ENCODE data around the gene VWA1. TPM values are rescaled to one million over a fixed set of nuclear protein-coding genes. Genes with fewer than 3 reads are reported as not detected.

Gene VWA1
- total and polyA plus RNA-seq, 10 of the 15 experiments (the other 5 are each of a cell fraction or from before 2014, with no cell fraction given) = 0.02 to 1.7 (median 0.32) TPM; not detected in 2

GRCh38 chr1:1429671-1430073, 5.8 kb upstream of the VWA1 start (continued):
- TF ChIP-seq, protein P1, sequence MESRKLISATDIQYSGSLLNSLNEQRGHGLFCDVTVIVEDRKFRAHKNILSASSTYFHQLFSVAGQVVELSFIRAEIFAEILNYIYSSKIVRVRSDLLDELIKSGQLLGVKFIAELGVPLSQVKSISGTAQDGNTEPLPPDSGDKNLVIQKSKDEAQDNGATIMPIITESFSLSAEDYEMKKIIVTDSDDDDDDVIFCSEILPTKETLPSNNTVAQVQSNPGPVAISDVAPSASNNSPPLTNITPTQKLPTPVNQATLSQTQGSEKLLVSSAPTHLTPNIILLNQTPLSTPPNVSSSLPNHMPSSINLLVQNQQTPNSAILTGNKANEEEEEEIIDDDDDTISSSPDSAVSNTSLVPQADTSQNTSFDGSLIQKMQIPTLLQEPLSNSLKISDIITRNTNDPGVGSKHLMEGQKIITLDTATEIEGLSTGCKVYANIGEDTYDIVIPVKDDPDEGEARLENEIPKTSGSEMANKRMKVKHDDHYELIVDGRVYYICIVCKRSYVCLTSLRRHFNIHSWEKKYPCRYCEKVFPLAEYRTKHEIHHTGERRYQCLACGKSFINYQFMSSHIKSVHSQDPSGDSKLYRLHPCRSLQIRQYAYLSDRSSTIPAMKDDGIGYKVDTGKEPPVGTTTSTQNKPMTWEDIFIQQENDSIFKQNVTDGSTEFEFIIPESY (IDR thresholded peaks at IDR 0.05) = no peak
- TF ChIP-seq, protein P2, sequence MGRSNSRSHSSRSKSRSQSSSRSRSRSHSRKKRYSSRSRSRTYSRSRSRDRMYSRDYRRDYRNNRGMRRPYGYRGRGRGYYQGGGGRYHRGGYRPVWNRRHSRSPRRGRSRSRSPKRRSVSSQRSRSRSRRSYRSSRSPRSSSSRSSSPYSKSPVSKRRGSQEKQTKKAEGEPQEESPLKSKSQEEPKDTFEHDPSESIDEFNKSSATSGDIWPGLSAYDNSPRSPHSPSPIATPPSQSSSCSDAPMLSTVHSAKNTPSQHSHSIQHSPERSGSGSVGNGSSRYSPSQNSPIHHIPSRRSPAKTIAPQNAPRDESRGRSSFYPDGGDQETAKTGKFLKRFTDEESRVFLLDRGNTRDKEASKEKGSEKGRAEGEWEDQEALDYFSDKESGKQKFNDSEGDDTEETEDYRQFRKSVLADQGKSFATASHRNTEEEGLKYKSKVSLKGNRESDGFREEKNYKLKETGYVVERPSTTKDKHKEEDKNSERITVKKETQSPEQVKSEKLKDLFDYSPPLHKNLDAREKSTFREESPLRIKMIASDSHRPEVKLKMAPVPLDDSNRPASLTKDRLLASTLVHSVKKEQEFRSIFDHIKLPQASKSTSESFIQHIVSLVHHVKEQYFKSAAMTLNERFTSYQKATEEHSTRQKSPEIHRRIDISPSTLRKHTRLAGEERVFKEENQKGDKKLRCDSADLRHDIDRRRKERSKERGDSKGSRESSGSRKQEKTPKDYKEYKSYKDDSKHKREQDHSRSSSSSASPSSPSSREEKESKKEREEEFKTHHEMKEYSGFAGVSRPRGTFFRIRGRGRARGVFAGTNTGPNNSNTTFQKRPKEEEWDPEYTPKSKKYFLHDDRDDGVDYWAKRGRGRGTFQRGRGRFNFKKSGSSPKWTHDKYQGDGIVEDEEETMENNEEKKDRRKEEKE (IDR thresholded peaks at IDR 0.05) = no peak
- TF ChIP-seq HDAC6 (IDR thresholded peaks at IDR 0.05; ENCODE audit: unreplicated experiment) (no peak), USF2 (IDR thresholded peaks at IDR 0.05; ENCODE audit: borderline replicate concordance, low read depth, low read length) (no peak), RUNX3 (IDR thresholded peaks at IDR 0.05; ENCODE audit: low read length) (no peak), NBN (IDR thresholded peaks at IDR 0.05) (no peak), PAX8 (IDR thresholded peaks at IDR 0.05) (no peak)
